Erythroblast (primary cell): ENCODE results near the gene IBA57.
"Not testable (repeated sequence)": the region's sequence is repeated elsewhere in the genome, so short reads cannot be mapped to it uniquely, and the experiment has no call there.

Experiments
- DNase-seq, 2 experiments: peaks; one replicate each; lab custom pipeline; 2025; lab: John Stamatoyannopoulos, UW
- GATA1 ChIP-seq: IDR thresholded peaks from 2 replicates; pipeline ENCODE4 v1.6.1; 2011; ENCODE audit warnings: low read depth, mild to moderate bottlenecking, control low read depth, low read length, moderate library complexity
- POLR2A ChIP-seq: IDR thresholded peaks from 2 replicates; pipeline ENCODE4 v1.6.1; 2011; ENCODE audit warnings: mild to moderate bottlenecking, low read length

IBA57 gene

GRCh38 chr1:228175316-228176023, 9.9 kb downstream of the IBA57 start:
- DNase-seq = no peak
- TF ChIP-seq POLR2A (no peak), GATA1 (no peak)

- no peak for TF ChIP-seq POLR2A
- no peak for TF ChIP-seq GATA1
- no peak for DNase-seq
Measured at GRCh38 chr1:228176024-228176395, 10.4 kb downstream of the IBA57 start.

GRCh38 chr1:228176461-228177182, 11.0 kb downstream of the IBA57 start:
- DNase-seq = no peak
- TF ChIP-seq POLR2A (no peak), GATA1 (no peak)

- no peak for DNase-seq
- TF ChIP-seq GATA1 (no peak), POLR2A (no peak)
Measured at GRCh38 chr1:228177183-228177475, 11.5 kb downstream of the IBA57 start.

- TF ChIP-seq POLR2A (no peak), GATA1 (no peak)
- no peak for DNase-seq
Measured at GRCh38 chr1:228177721-228178710, 12.4 kb downstream of the IBA57 start.

GRCh38 chr1:228178737-228179684, 13.4 kb downstream of the IBA57 start:
- peak; percentile 94 to 97 for DNase-seq
- TF ChIP-seq GATA1 (no peak), POLR2A (peak; percentile 56)

- DNase-seq = peak in 1 of 2 experiments; percentile 58
- no peak for TF ChIP-seq GATA1
- TF ChIP-seq POLR2A = no peak
Measured at GRCh38 chr1:228180271-228180958, 14.8 kb downstream of the IBA57 start.

- TF ChIP-seq POLR2A (no peak), GATA1 (no peak)
- DNase-seq = peak in 1 of 2 experiments; percentile 52
Measured at GRCh38 chr1:228180959-228181644, 15.5 kb downstream of the IBA57 start.

GRCh38 chr1:228181645-228182034, 16.0 kb downstream of the IBA57 start:
- TF ChIP-seq POLR2A = no peak
- no peak for TF ChIP-seq GATA1

GRCh38 chr1:228182296-228183030, 16.9 kb downstream of the IBA57 start:
- TF ChIP-seq POLR2A = no peak
- TF ChIP-seq GATA1 = no peak
- no peak for DNase-seq

More at GRCh38 chr1:228181645-228182034, 16.0 kb downstream of the IBA57 start:
- no peak for DNase-seq

GRCh38 chr1:228184152-228184551, 18.5 kb downstream of the IBA57 start:
- TF ChIP-seq GATA1 (no peak), POLR2A (no peak)
- DNase-seq = no peak

GRCh38 chr1:228185641-228185965, 20.0 kb downstream of the IBA57 start:
- DNase-seq = no peak
- TF ChIP-seq POLR2A (no peak), GATA1 (no peak)

GRCh38 chr1:228188249-228188648, 22.6 kb downstream of the IBA57 start:
- not testable (repeated sequence) for DNase-seq
